Limb (tissue), 2 donors: ENCODE results near the gene ESAM.
A peak's percentile ranks its signal among the peaks of the same experiment; 100 is the strongest.
"Not testable (repeated sequence)": the region's sequence is repeated elsewhere in the genome, so short reads cannot be mapped to it uniquely, and the experiment has no call there.

Source experiments
- DNase-seq, 2 donors: peaks; one replicate each; pipeline ENCODE4 v3.0.0-alpha.2; 2016; ENCODE audit errors: extremely low spot score in 2 of 2

Gene ESAM

GRCh38 chr11:124776865-124777645 is 15.0 kb upstream of the ESAM start:
- no peak for DNase-seq

- DNase-seq: not testable (repeated sequence)
These were observed 8.9 kb upstream of the ESAM start for GRCh38 chr11:124770959-124771358.

DNA sequence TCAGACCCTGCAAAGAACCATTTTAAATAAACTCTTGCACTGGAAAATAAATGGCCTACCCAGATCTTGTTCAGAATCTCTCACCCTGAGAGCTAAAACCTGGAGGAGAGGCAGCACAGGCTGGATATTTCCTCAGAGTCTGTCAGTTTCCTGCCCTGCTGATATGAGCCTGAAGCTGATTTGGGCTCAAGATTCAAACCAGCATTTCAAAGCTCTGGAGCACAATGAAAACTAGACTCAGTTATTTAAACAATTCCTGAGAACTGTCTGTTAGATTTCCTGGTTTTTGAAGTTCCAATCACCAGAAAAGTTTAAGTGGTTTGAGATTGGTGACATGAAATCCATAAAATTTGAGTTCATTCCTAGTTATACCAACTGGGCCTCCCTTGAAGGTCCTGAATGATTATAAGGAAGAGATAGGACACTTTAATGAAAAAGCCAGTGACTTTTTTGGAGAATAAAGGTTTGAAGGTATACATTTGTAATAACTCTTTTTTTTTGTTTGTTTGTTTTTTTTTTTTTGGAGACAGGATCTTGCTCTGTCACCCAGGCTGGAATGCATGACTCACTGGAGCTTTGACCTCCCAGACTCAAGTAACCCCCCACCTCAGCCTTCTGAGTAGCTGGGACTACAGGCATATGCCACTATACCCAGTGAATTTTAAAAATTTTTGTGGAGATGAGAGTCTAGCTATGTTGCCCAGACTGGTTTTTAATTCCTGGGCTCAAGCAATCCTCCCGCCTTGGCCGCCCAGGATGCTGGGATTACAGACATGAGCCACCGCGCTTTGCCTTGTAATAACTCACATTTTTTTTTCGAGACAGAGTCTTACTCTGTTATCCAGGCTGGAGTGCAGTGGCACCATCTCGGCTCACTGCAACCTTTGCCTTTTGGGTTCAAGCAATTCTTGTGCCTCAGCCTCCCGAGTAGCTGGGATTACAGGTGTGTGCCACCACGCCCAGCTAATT is 8.0 kb upstream of the ESAM start:
- DNase-seq: no peak

GRCh38 chr11:124768914-124769313 is 6.8 kb upstream of the ESAM start:
- no peak for DNase-seq

DNA sequence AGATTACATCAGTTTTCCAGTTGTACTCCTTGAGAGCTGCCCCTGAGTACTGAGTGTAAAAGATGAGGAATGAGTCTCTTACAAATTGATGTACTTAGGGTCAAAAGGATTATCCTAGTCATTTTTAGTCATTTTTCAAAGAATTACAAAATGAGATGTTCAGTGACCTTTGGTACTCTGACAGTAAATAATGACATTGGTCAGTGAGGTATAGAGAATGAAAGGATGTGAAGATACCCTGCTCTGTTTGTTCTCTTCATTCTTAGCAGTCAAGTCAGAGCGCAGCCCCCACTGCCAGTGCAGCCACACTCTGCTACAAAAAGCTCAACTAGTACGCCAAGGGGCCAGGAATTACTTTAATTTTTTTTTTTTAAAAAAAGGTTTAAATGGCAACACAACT is 4.1 kb upstream of the ESAM start:
- no peak for DNase-seq

DNA sequence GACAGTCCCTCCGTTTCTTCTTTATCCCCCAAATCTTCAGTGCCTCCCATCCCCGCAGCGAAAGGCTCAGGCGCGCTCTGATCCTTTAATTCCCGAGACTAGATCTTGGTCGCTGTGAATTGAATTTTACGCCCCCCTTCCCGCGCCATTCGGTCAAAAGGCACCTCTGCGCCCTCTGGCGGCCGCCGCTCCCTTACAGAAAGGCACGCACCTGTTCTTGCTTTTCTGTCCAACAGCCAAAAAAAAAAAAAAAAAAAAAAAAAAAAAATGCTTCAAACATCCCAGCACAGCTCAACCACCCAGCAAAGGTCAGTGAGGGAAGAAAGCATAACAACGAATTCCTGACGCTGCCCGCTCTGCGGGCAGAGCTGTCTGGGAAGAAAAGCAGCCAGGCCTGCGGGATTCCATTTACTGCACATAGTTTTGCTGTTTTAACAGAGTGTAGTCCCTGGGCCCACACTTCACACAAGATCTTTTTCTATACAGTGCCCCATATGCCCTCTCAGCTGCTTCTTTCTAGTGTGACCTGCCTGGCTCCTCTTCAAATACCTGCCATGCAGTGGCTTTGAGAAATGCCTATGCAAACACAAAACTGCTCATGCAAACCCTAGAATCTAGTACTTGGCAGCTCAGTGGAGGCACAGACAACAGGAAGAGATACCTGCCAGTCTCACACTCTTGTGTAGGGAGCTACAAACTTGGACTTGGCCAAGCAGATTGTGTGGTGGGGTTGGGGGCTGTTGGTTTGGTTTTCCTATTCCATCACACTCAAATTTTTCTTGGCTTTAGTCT is 1.3 kb upstream of the ESAM start:
- peak; percentile 83 to 91 for DNase-seq

- DNase-seq: no peak
These were observed 600 bp upstream of the ESAM start for GRCh38 chr11:124762624-124763155.

GRCh38 chr11:124761301-124762104 is 587 bp downstream of the ESAM start:
- DNase-seq: no peak

DNA sequence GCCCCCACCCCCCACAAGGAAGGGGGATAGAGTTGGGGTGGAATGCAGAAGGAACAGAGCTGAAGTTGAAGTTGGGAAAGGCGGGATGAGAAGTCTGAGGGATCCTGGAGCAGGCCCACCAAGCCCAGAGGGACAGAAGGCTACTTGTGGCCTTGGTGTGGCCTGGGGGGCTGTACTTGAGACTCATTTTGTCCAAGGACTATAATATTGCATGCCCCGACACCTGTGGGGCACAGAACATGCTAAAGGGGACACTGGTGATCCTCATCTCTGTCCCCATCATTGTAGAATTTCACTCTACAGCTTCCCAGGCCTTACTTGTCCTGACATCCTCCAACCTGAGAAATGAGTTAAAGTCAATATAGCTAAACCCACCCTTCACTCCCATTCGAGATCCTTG is 1.3 kb downstream of the ESAM start:
- DNase-seq: no peak

GRCh38 chr11:124760205-124760652 is 1.9 kb downstream of the ESAM start:
- DNase-seq: peak in 1 of 2 donors; percentile 38

GRCh38 chr11:124759266-124760204 is 2.6 kb downstream of the ESAM start:
- peak in 1 of 2 donors; percentile 50 for DNase-seq

DNA sequence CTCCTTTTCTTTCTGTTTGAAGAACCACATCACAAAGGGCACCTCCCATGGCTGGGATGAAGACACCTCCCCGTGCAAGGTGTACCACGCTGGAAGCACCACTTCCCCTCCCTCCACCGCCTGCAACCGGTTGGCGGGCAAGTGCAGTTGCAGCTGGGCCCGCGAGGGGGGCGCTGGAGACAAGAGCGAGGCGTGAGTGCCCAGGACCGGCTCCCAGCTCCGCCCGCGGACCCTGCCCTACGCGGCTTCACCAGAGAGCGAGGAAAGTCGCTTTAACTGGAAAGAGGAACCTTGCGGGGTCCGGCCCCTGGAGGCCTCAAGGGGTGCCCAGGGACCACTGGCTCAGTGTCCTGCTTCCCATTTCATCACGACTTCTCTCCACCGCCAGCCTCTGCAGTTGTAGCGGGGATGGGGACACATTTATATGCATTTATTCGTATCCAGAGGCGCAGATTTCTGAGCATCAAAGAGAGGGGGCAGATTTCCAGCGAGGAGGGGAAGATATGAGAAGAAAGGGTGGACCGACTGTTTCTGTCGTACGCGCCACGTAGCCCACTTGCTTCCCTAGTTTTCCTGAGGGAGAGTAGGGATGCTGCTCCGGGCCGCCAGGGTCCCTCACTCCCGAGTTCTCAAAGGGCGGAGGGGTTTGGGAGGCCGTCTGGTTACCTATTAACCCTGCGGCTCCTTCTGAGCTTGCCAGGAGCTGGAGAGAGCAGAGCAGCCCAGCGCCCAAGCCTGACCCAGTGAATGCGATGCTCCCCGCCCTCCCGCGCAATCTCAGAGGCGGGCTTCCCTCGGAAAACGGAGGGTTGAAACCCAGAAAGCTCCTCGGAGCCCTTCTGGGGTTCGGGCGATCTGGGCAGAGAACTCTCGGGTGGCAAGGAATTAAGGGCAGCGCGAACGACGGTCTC is 3.5 kb downstream of the ESAM start:
- peak; percentile 34 to 77 for DNase-seq

DNA sequence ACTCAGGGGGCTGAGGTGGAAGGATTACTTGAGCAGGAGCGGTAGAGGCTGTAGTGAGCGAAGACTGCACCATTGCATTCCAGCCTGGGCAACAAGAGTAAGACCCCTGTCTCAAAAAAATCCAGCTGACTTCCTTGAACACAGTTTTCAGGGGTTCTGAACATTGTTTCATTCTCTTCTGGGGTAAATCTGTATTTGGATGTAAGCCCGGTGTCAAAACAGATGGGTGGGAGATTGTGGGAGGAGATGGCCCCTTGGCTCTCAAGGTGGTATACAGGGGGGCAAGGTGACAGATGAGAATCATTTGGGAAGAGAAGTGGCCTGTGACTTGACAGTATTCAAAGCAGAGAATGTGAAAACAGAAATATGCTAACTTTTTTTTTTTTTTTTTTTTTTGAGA is 4.8 kb downstream of the ESAM start:
- DNase-seq: no peak

DNA sequence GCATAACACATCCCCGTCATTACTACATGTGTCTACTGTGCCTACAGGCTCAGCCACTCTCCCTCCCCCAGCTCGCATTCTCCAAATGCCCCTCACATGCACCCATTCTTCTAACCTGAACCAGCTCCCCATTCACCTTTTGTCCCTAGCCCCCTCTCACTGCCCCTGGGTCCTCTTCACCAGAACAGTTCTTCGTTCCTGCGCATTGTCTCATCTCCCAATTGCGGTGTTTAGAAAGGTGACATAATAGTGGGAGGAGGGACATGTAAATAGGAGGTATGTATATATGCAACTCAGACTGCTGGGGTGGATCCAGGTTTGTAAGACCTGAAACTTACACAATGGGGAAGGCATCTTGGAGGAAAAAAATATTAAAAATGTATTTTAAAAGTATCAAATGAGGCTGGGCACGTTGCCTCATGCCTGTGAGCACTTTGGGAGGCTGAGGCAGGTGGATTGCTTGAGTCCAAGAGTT is 5.3 kb downstream of the ESAM start:
- DNase-seq: no peak

GRCh38 chr11:124756033-124756752 is 5.9 kb downstream of the ESAM start:
- DNase-seq: no peak

- no peak for DNase-seq
These were observed 7.4 kb downstream of the ESAM start for GRCh38 chr11:124754710-124755109.

- no peak for DNase-seq
These were observed 7.8 kb downstream of the ESAM start for GRCh38 chr11:124754309-124754708.
